Activated T-helper 1 cell treated with anti-CD3 and anti-CD28 coated beads, Interleukin-12 subunit alpha, Interleukin-12 subunit beta, Interleukin-2, Interleukin-4 antibody, amounts not matched to agents 30 ng/mL and 10 ng/mL and 1 ng/mL, durations not matched to agents 14 hours and 24 hours and 36 hours (primary cell): Measurements from ENCODE around the gene RNF138. TPM values are rescaled to one million over a fixed set of nuclear protein-coding genes. Genes with fewer than 3 reads are reported as not detected.

Source experiments
- DNase-seq: peaks from one replicate; pipeline ENCODE4 v3.0.0; 2021; ENCODE audit warnings: low spot score
- H3K27ac Mint-ChIP-seq: one replicate; pipeline ENCODE4 v1.8.0; 2021; ENCODE audit warnings: mild to moderate bottlenecking, mixed read lengths
- H3K27me3 Mint-ChIP-seq: one replicate; pipeline ENCODE4 v1.8.0; 2022; ENCODE audit warnings: mild to moderate bottlenecking, moderate library complexity, mixed read lengths; ENCODE audit not compliant: insufficient read depth
- H3K36me3 Mint-ChIP-seq: one replicate; pipeline ENCODE4 v1.8.0; 2021; ENCODE audit warnings: low read depth, mixed read lengths
- H3K4me1 Mint-ChIP-seq: one replicate; pipeline ENCODE4 v1.8.0; 2021; ENCODE audit warnings: low read depth, mixed read lengths
- H3K4me3 Mint-ChIP-seq: one replicate; pipeline ENCODE4 v1.8.0; 2021; ENCODE audit warnings: mild to moderate bottlenecking, moderate library complexity, mixed read lengths
- H3K9me3 Mint-ChIP-seq: one replicate; pipeline ENCODE4 v1.8.0; 2021; ENCODE audit warnings: mixed read lengths
- intact Hi-C: fragments of 100-400 bp; cut with micrococcal nuclease; formaldehyde crosslinking; loops from one replicate; pipeline ENCODE4 v1.15.1; 2024
- total RNA-seq: library from RNA; stranded (reverse); gene quantifications from 2 replicates; pipeline ENCODE4 v1.2.3, GENCODE V29; 2022

The RNF138 gene, protein sequence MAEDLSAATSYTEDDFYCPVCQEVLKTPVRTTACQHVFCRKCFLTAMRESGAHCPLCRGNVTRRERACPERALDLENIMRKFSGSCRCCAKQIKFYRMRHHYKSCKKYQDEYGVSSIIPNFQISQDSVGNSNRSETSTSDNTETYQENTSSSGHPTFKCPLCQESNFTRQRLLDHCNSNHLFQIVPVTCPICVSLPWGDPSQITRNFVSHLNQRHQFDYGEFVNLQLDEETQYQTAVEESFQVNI
- total RNA-seq = 80.5 and 83.0 TPM in 2 replicates

DNA sequence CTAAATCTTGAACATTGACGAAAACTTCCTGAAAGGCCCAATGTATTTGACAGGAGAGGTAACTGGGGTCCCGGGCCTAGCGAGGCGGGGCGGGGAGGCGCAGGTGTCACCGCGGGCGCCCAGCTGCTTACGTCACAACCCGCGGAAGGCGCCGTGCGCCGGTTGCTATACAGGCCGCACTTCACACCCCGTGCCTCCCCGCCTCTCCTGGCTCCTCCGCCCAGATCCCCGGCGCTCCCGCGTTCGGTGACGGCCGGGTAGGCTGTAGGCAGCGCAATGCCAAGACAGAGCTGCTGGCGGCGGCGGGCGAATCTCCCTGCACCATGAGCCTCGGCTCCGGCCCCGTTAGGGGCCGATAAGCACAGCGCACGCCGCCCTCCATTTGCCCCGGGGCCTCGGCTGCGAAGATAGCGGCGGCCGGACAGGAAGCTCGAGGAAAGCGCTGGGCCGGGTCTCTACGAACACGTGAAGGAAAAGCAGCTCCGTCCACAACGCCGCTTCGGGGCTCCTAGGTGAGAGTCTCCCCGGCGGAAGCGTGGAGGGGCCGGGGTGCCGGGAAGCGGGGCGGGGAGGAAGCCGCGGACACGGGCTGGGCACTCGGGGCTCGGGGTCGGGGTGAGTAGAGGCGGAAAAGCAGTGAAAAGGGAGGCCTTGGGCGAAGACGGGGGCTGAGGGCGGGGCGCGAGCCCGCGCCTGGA, at the start of gene RNF138:
TSS of gene RNF138 (plus strand) at position 151 of the 698 bp plus-strand sequence. CDS start 903 bp downstream, outside the sequence.
- Mint-ChIP-seq H3K4me1 (peaks cover 41% of the 10 kb centered on the region), H3K36me3 (peaks cover 27% of the 10 kb centered on the region), H3K27ac (peak within 1 kb of the TSS; percentile 95), H3K9me3 (no peaks in the 10 kb centered on the region), H3K27me3 (peaks cover 3% of the 10 kb centered on the region), H3K4me3 (peak within 1 kb of the TSS; percentile 95)
- intact Hi-C loops = loop anchor here (1.0 to 5.0 kb wide), 7 partner anchors 19 to 435 kb away; partner anchors contain the start of genes RNF125 and TRAPPC8
- DNase-seq = peak; percentile 83

DNA sequence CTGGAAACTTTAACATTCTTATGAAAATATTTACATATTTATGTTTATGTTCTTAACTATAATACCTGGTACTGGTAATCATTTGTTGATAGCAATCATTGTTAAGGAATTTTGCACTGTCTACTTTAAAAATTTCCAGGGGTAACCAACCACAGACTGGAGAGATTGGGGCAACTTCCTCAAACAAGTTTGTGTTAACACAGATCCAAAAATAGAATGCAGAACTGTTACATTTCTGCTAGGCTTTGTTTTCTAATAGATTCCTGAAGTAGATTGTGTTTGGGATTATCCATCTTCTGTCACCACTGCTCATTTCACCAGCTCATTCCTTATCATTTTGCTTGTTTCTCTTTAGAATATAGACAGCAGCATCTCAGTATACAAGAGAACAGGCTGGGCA, 49.3 kb upstream of the RNF138 start:
- no peak for DNase-seq
- Mint-ChIP-seq H3K9me3 (peaks cover 5% of the 10 kb centered on the region), H3K27ac (no peak overlapping the region), H3K27me3 (no peaks in the 10 kb centered on the region), H3K4me1 (peaks cover 36% of the 10 kb centered on the region), H3K4me3 (no peak overlapping the region), H3K36me3 (peaks cover 37% of the 10 kb centered on the region)
- intact Hi-C loops = no loop called here

DNA sequence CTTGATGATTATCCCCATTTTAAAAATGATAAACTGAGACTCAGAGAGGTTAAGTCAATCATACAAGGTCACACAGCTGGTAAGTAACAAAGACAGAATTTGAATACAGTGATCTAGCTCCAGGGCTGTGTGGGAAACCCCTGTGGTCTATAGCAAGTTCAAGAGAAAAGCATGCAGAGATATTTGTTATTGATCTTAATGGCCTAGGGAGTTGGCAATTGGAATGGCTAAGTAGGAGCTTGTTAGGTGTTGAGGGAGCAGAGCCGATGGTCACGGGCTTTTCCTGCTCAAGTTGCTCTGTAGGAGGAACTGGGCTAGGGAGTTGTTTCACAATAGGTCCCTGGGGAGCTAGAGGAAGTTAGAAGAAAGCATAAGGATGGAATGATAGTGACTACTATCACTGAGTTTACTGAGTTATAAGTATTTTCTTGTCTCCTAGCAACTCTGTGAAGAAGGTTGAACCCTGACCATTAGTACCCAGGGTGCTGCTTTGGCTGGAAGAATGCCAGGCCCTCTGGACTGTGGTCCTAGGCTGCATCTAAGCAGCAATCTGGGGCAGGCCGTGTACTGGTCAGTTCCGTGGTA, 43.1 kb upstream of the RNF138 start:
- peaks cover 29% of the 10 kb centered on the region for H3K36me3 Mint-ChIP-seq

DNA sequence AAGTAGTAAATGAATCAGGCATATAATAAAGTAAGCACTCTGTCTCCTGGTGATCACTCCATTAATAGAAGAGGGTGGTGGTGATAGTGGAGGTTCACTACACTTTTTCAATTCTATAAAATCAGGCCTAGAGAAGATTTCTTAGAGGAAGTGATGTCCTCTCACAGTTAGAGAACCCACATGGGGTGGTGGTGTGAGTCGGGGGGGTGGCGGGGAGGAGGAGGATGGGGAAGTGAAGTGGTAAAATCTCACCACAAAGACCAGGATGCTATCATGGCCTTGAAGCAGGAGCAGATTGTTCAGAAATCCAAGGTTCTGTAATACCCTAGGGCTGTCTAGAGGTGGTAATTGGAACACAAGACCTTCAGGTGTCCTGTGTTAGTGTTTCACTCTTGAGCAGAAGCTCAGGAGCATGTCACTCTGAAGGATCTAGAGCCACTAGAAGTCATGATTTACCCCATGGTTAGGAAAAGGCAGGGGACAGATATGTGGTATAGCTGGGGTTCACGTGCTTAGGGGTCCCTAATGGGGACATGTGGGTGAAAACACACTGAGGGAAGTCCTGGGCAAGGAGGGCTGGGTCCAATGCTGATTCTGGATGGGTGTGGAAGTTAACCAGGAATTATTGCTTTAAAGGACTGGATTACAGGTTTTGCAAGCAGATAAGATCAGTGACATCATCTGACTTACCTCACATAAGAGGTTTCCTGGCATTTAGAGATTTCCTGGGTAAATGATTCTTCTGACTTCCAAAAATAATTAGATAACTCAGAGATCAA, 42.1 kb upstream of the RNF138 start:
- peak overlapping the region; percentile 84 for H3K27ac Mint-ChIP-seq
- peaks cover 30% of the 10 kb centered on the region for H3K4me1 Mint-ChIP-seq
- peak overlapping the region; percentile 63 for H3K4me3 Mint-ChIP-seq
- intact Hi-C loops = loop anchor here (1.0 to 2.0 kb wide), 5 partner anchors 8 to 43 kb away; partner anchors contain the start of gene RNF125
- no peaks in the 10 kb centered on the region for H3K27me3 Mint-ChIP-seq
- no peaks in the 10 kb centered on the region for H3K9me3 Mint-ChIP-seq
- DNase-seq = no peak
- peaks cover 35% of the 10 kb centered on the region for H3K36me3 Mint-ChIP-seq

More for the DNA sequence above, 43.1 kb upstream of the RNF138 start:
- H3K4me1 Mint-ChIP-seq = peaks cover 30% of the 10 kb centered on the region
- peak overlapping the region; percentile 84 for H3K27ac Mint-ChIP-seq
- intact Hi-C loops = loop anchor here (1.0 to 2.0 kb wide), 3 partner anchors 7 to 44 kb away; no protein-coding TSS in a partner anchor
- H3K27me3 Mint-ChIP-seq = no peaks in the 10 kb centered on the region
- no peaks in the 10 kb centered on the region for H3K9me3 Mint-ChIP-seq
- H3K4me3 Mint-ChIP-seq = peak overlapping the region; percentile 30
- DNase-seq = peak; percentile 6

DNA sequence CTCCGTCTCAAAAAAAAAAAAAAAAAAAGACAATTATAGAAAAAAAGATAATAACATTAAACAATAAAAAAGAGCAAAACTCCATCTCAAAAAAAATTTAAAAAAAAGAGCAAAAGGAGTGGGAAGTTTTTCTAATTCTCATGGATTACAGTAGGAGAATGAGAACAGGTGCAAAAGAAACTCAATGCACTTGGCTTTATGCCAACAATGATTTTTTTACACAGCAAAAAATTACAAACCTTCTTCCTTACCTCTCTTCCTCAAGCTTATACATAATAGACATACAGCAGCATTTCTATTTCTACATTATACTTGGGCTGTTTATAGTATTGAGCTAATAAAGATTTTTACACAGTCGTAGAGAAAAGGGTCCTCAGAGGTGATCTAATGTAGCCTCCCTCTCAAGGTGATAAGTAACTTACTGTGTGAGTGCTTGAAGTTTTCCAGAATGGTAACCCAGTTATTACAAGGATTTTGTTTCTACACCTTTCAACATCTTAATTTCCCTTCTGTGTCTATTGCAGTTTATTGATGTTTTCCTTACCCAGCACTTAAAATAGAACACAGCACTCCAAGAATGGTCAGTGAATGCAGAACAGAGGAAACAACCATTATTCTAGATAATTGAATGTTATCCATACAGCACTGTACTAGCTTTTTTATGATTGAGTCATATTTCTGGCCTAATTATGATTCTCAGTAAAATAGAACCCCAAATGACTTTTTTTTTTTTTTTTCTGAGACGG, 34.9 kb upstream of the RNF138 start:
- Mint-ChIP-seq H3K4me1 (peaks cover 35% of the 10 kb centered on the region), H3K36me3 (peaks cover 45% of the 10 kb centered on the region), H3K27ac (no peak overlapping the region), H3K9me3 (no peaks in the 10 kb centered on the region), H3K27me3 (no peaks in the 10 kb centered on the region), H3K4me3 (no peak overlapping the region)
- intact Hi-C loops = no loop called here
- no peak for DNase-seq

DNA sequence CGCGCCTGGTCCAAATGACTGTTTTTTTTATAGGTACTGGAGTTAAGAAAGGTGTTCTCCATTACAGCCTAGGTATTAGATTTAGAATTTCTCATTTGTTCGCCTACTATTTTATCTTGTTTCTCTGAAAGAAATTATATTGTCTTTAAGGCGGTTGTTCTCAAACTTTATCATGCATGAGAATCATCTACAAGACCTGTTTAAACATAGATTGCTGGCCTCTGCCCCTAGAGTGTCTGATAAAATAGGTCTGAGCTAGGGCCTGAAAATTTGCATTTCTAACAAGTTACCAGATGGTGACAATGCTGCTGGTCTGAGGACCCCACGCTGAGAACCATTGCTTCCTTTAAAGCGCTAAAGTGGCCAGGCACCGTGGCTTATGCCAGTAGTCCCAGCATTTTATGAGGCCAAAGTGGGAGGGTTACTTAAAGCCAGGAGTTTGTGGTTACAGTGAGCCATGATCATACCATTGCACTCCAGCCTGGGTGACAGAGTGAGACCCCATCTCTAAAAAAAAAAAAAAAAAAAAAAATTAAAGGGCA, 34.0 kb upstream of the RNF138 start:
- Mint-ChIP-seq H3K27me3 (no peaks in the 10 kb centered on the region), H3K4me1 (peaks cover 34% of the 10 kb centered on the region), H3K27ac (no peak overlapping the region), H3K36me3 (peaks cover 45% of the 10 kb centered on the region), H3K9me3 (no peaks in the 10 kb centered on the region), H3K4me3 (no peak overlapping the region)
- intact Hi-C loops = no loop called here
- DNase-seq = no peak

DNA sequence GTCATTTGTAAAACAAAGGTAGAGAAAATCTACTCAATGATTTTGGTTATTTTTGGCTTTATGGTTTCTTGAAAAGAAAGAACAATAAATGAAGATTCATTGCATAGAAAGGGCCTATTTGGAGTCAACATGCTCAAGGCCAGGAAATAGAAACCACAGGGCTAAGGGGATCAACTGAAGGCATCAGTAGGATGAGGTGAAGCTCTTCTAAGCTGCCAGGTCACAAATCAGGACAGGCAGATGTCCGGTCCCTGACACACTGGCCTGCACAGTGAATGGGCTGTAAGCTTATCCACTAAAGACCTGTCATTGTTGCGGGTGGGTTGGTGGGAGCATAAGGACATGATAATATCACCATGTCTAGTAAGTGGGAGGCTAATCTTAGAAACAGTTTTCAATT, 31.6 kb upstream of the RNF138 start:
- H3K9me3 Mint-ChIP-seq = no peaks in the 10 kb centered on the region
- H3K36me3 Mint-ChIP-seq = peaks cover 45% of the 10 kb centered on the region
- peaks cover 34% of the 10 kb centered on the region for H3K4me1 Mint-ChIP-seq
- no peak for DNase-seq
- no peak overlapping the region for H3K27ac Mint-ChIP-seq
- intact Hi-C loops = no loop called here
- H3K4me3 Mint-ChIP-seq = no peak overlapping the region
- no peaks in the 10 kb centered on the region for H3K27me3 Mint-ChIP-seq

DNA sequence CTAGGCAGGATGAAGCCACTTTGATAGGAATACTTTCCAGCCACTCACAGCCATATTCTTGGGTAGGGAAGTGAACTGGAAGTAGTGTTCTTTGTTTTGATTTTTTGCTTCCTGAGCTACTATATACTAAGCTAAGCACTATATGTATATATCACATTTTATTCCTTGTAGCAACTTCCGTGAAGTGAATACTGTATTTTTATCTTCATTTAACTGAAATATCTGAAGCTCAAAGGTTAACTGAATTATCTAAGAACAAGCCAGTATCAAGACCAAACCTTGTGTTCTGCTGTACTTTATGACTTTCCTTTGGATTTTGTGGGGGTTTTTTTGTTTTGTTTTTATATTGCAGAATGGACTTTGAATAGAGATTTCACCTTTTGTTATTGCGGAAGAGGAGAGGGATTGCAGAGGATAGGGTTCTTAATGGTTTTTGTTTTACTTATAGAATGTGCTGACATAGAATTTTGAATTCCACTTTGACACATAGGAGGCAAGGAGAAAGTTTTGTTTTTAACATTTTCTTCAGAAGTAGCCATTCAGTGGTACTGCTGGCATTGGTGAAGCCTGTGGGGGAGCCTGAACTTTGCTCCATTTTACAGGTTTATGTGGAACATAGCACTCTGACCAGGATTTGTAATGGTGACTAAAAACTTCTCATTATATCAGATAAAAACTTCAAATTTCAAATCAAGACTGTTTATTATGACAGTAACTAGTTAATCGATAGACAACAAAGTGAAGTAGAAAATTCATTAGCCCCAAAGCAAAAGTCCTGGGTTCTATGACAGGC, 24.1 kb upstream of the RNF138 start:
- Mint-ChIP-seq H3K27me3 (no peaks in the 10 kb centered on the region), H3K36me3 (peaks cover 28% of the 10 kb centered on the region), H3K4me3 (no peak overlapping the region), H3K9me3 (no peaks in the 10 kb centered on the region), H3K4me1 (peaks cover 5% of the 10 kb centered on the region), H3K27ac (no peak overlapping the region)
- intact Hi-C loops = no loop called here
- DNase-seq = no peak

DNA sequence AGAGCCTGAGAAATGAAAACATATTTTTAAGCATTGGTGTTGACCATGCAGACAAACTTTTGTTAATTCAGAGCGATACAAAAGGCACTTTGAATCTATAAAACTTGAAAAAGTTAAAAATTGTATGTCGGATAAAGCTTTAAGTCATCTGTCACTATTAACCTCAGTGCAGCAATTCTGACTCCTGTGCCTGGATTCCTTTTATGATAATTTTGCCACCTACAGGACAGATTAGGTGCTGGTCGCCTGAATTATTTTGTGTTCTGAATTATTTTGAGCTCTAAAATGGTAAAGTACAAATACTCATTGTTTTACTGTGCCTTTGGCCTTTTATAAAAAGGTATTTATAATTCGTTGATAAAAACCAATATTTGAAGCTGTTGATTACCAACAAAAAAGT, 19.4 kb upstream of the RNF138 start:
- peaks cover 22% of the 10 kb centered on the region for H3K4me1 Mint-ChIP-seq
- no peak overlapping the region for H3K4me3 Mint-ChIP-seq
- no peak overlapping the region for H3K27ac Mint-ChIP-seq
- peaks cover 34% of the 10 kb centered on the region for H3K36me3 Mint-ChIP-seq
- DNase-seq = no peak
- intact Hi-C loops = loop anchor here (1.0 to 2.0 kb wide), 2 partner anchors 20 to 54 kb away; partner anchors contain the start of gene RNF125
- H3K9me3 Mint-ChIP-seq = no peaks in the 10 kb centered on the region
- no peaks in the 10 kb centered on the region for H3K27me3 Mint-ChIP-seq

DNA sequence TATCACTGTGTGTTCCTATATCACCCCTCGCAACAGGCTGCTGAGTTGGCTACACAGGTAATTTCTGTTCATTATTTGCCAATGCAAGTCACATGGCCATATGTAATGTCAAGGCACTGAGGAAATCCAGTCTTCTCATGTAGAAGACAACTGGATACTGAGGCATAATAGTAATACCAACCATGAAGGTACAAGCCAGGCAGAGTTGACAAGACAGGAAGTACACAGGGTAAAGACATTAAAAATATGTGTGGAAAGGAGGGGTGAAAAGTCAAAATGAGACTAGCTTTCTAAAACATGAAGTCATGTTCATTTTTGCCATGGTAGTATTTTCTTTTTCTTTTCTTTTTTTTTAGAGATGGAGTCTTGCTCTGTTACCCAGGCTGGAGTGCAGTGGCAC, 17.5 kb upstream of the RNF138 start:
- Mint-ChIP-seq H3K27me3 (no peaks in the 10 kb centered on the region), H3K4me3 (no peak overlapping the region), H3K27ac (no peak overlapping the region), H3K36me3 (peaks cover 25% of the 10 kb centered on the region), H3K9me3 (no peaks in the 10 kb centered on the region), H3K4me1 (peaks cover 18% of the 10 kb centered on the region)
- DNase-seq = no peak
- intact Hi-C loops = no loop called here

DNA sequence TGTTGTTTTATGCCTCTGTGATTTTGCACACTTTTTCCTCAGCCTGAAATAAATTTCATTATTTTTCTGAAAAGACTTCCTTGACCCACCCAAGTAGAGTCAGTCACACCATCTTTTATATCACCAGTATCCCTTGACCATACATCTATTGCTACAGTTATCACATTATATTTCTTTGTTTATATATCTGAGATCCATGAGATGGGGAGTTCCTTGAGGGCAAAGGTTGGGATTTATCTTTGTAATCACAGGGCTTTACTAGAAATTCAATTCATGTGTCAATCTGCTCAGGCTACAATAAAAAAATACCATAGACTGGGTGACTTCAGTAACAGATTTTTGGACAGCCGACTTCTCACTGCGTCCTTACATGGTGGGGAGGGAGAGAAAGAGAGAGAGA, 12.8 kb upstream of the RNF138 start:
- H3K27ac Mint-ChIP-seq = no peak overlapping the region
- no peak overlapping the region for H3K4me3 Mint-ChIP-seq
- intact Hi-C loops = no loop called here
- no peak for DNase-seq
- H3K4me1 Mint-ChIP-seq = peaks cover 24% of the 10 kb centered on the region
- peaks cover 1% of the 10 kb centered on the region for H3K27me3 Mint-ChIP-seq
- H3K36me3 Mint-ChIP-seq = peaks cover 22% of the 10 kb centered on the region
- H3K9me3 Mint-ChIP-seq = no peaks in the 10 kb centered on the region
